HG03025 (cell line): ENCODE measurements around the gene HRH1.
"Not testable (repeated sequence)": the region's sequence is repeated elsewhere in the genome, so short reads cannot be mapped to it uniquely, and the experiment has no call there.

Experiments
- ATAC-seq: cut with Tn5 transposase; IDR thresholded peaks from one replicate; pipeline ENCODE4 v1.9.1; 2021; ENCODE audit warnings: mild to moderate bottlenecking, moderate library complexity; ENCODE audit not compliant: unreplicated experiment, low FRiP score

HRH1 gene

DNA sequence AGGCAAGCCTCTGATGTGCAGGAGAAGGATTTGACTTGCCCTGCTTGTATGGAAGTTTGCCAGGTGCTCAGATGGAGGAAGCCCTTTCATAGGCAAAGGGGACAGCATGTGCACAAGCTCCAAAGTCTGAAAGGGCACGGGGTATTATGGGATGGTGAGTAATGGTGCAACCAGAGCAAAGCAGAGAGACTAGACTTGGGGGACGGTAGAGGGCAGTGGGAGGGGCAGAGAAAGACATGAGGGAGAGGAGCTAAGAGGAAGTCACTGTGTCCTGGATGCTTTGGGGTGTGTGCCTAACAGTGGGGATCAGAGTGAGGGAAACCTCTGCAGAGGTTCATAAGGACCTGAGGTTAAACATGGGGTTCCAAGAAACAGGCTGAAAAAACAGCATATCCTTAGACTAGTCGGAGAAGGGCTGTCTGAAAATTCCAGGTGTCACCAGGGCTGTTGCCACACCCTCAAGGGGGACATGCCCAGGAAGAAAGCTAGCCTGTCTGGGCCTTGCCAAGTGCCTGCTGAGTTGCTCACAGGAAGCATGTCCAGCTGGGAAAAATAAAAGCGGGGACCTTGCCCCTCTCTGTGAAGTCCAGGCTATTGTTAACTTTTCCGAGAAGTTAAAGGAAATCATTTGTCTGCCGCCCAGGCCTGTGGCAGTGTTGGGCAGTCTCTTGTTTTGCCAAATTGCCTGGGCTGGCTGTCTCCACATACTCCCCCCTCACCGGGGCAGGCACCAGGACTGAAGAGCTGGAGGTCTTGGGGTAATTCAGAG is 47.1 kb downstream of the HRH1 start:
- ATAC-seq: no peak

DNA sequence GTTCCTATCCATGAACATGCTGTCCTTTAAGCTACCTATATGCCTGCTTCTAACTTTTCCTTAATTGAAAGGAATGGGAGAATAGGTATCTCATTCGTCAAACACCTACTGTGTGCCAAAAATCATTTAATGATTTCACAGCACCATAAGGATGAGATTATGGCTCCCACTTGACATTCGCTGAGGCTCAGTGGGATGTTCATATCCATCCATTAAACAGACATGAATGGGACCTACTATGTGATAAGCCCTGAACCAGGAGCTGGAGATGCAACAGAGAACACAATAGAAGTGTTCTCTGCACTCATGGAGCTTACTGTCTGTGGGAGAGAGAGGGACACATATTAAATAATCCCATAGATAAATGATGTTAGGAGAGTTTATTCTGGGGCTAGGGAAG is 49.7 kb downstream of the HRH1 start:
- ATAC-seq: no peak

DNA sequence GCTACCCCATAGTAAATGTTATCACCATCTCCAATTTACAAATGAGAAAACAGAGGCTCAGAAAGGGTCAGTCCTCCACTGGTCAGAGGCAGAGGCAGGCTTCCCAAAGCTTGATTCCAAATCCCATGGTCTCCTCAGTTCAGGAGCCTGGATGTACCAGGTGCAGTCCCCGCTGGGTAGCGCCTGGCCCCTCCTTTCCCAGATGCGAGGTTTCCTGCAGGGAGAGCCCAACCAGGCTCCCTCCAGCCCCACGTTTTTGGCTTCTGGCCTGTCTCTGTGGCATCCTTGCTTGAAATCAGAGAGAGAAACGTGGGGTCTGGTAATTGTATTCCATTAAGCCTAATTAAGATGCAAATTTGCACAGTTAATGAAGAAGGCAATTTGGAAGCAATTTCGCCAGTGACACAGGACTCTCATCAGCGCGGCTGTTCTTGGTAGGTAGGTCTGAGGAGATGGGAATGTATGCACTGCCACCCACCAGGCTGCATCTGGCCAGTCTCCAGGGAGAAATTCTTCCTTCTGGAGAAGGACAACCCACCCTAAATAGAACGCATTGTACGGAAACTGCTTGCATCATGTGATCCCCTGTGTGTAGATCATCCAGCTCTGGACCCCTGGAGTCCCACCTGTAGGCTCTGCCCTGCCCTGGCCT is 50.5 kb downstream of the HRH1 start:
- ATAC-seq: no peak

DNA sequence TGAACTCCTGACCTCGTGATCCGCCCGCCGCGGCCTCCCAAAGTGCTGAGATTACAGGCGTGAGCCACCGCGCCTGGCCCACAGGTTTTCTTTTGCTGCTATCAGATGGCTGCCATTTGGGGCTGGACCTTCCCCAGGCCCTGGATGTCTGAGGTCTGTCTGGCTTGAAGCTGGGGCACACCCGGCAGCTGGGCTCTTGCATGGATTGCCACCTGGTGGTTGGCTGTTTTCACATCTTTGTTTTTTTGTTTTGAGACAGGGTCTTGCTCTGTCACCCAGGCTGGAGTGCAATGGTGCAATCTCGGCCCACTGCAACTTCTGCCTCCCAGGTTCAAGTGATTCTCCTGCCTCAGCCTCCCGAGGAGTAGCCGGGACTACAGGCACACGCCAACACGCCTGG is 51.6 kb downstream of the HRH1 start:
- ATAC-seq: not testable (repeated sequence)

DNA sequence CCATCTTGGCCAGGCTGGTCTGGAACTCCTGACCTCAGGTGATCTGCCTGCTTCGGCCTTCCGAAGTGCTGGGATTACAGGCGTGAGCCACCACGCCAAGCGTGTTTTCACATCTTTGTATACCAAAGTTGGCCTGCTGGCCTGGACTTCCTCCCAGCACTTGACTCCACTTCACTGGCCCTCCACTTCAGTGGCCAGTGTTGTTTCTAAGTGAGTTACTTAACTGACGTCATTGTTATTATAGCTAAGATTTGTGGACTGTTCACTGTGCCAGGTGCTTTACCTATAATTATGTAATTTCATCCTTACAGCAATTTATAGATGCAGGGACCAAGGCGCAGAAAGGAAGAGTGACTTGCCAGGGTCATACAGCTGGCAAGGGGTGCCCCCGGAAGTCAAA is 52.0 kb downstream of the HRH1 start:
- ATAC-seq: no peak

DNA sequence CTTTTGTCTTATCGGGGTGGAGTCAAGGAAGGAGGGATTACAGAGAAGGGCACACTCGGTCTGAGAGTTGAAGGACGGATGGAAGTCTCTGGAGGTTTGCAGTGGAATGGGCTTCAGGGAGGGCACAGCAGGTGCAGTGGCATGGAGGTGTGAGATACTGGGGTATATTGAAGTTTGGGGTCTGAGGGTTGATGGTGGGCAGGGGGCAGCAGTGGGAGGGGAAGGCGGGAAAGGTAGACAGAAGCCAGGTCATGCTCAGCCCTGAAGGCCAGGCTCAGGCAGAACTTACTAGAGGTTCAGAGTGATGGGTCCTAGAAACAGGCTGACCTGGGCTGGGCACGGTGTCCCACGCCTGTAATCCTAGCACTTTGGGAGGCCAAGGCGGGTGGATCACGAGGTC is 52.7 kb downstream of the HRH1 start:
- ATAC-seq: no peak

DNA sequence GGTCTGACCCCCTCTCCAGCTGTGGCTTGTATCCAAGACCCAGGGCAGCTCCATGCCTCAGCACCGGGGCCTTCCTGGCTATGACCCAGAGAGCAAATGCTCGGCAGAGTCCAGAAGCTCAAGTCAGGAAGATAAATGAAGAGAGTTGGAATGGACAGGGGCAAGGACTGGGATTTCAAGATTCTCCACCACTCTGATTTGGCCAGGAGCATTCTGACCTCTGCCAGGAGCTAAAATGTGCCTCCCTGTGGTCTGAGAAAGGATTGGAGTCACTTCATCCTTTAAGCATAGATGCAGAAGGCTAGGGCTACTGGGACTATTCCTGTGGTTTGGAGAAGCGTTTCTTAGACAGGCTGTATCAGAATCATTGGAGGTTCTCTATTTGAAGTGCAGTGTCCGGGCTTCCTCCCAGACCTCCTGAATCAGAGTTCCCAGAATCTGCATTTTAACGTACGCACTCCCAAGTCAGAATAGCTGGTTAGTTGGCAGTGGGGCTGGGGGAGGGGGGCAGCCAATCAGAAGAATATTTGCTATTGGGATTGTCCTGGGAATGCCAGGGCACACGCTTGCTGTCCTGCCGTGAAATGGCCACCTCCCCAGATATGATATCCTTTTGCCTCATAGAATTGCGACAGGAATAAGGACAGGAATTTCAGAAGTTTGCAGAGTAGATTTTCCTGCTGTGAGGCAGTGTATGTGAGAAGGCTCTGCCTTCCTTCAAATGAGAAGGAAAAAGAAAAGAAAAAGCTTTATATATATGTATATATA is 57.4 kb downstream of the HRH1 start:
- no peak for ATAC-seq

DNA sequence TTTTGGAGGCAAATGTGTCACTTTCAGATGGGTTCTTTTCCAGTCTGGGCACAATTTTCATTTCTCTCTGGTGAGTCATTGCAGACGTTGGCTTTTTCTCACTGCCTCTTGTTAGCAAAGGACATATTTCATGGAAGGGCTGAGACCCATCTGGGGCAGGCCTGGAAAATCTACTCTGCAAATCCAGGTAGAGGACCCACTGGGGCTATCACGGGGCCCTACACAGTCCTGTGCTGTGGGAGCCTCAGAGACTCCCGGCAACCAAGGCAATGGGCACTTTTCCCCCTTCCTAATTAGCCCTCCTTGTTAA is 58.0 kb downstream of the HRH1 start:
- no peak for ATAC-seq

DNA sequence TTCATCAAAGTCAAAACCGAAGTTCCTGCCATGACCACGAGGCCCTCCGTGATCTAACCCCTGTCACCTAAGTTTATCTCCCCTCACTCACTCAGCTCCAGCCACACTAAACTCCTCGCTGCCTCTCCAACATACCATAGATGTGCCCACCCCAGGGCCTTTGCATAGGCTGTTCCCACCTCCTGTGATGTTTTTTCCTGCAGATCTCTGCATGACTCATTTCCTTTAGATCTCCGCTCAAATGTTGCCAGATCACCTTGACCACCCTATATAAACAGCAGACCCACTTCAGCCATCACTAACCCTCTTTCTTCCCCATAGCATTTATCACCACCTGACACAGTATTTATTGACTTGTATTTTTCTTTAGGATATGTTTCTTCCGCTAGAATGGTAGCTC is 58.5 kb downstream of the HRH1 start:
- no peak for ATAC-seq

DNA sequence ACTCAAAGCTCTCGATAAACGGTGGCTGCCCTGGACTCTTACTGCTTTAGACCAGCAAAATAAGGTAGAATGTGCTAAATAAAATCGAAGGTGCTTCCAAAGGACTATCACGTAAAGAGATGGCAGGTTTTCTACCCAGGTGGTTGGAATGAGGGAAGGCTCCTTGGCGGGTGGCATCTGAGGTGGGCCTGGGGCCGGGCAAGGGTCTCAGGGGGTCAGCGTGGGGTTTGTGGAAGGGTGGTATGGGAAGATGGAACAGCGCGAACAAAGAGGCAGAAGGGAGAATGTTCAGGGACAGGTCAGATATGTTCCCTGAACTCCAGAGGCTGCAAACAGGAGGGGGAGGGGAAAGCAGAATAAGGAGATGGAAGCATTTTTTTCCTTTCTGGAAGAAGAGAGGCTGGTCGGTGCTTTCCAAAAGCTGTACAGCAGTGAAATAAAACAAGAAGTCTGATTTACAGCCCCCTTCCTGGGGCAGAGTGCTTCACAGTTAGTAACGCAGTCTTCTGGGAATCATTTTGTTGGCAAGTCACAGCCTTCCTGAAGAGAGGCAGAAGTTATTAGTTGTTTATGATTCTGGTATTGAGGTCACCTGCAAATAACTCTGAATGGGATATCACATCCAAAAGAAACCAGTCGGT is 59.6 kb downstream of the HRH1 start:
- ATAC-seq: no peak

DNA sequence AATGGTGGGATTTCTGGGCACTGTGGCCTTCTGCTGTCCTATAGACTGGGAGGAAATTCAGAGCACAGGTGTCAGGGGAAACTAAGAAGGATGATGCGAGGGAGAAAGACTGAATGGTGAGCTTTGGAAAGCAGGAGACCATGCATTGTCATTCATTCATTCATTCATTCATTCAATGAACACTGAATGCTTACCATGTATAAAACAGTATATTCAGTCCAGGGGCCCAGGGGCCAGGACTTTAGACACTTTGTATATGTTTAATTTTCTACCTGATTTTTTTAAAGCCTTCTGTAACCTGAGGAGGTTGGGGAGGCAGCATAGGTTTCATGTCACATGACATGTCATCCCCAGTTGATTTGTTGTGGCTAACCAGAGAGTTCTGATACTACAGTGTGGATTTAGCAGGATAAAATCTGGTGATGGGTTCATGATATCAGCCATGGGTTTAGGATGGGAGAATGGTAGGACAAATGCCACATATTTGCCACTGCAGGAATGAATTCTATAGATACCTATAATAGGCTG is 60.2 kb downstream of the HRH1 start:
- no peak for ATAC-seq

DNA sequence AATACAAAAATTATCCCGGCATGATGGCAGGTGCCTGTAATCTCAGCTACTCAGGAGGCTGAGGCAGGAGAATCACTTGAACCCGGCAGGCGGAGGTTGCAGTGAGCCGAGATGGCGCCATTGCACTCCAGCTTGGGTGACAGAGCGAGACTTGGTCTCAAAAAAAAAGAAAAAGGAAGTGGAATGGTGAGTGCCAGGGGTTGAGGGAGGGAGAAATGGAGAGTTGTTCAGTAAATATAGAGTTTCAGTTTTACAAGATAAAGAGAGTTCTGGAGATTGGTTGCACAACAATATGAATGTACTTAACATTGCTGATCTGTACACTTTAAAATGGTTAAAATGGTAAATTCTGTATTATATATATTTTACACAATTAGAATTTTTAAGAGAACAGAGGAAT is 63.1 kb downstream of the HRH1 start:
- not testable (repeated sequence) for ATAC-seq

DNA sequence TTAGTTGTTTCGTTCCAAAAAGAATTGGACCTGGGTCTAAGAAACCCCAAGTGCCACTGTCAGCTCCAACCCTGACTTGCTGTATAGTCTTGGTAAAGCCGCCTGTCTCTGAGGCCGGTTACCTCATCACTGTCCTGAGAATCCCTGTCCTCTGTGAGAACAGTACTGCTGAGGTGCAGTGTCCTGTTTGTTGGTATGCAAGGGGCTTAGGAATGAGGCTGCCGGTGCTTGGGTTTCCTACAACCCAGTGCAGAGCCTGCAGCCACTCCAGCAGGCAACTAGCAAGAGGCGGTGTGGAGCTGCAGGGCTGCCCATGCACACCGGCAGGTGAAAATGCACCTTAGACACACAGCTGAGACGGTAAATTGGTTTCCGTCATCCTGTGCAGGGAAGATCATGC is 65.9 kb downstream of the HRH1 start:
- no peak for ATAC-seq

DNA sequence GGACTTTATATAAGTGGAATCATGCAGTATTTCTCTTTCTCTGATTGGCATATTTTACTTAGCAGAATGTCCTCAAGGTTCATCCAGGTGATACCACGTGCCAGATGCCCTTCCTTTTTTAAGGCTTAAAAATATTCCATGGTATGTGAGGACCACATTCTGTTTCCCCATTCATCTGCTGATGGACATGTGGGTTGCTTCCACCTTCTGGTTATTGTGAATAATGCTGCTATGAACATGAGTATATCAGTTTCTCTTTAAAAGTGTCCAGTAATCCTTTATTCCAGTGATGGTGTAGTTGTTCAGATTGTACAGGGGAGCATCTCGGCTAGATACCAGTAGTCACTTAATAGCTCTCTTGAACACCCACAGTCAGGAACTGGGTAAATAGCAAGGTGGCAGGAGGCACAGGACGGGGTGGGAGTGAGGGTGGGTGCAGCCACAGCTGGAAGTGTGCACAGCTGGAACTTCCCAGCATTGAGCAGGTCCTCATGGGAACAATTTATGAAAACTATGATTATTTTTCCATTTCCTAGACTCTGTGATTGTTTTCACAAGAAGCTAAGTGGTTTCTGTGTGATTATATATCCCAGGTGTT is 67.6 kb downstream of the HRH1 start:
- no peak for ATAC-seq

DNA sequence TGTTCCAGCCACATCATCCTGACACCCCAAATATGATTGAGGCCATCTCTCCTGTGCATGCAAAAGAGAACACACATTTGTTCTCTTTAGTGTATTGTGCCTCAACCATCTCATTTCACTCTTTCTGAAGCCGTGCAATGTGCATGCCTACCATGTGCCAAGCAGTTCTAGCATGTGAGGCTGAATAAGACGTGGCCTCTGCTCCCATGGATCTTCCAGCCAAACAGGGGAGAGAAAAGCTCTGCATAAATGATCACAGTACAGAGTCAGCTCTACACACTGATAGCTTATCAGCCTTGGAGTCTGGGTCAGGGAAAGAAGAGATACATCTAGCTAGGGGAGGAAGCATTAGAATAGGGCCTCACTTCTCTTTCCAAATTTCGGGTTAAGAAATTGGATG is 69.7 kb downstream of the HRH1 start:
- ATAC-seq: no peak

DNA sequence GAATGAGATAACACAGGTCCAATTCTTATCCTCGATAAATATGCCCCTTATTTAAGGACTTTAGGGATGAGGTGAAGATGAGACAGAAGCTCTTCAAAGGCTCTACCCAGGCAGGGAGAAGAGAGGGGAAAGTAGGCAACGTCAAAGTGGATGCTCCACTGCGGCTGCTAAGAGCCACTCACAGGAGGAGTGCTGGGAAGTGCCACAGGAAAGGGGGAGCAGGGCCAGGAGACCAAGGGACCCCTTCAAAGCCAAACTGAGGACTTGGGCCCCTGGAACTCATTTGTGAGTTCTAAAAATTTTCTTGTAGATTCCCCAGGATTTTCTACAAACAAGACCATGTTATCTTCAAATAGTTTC is 70.6 kb downstream of the HRH1 start:
- no peak for ATAC-seq

DNA sequence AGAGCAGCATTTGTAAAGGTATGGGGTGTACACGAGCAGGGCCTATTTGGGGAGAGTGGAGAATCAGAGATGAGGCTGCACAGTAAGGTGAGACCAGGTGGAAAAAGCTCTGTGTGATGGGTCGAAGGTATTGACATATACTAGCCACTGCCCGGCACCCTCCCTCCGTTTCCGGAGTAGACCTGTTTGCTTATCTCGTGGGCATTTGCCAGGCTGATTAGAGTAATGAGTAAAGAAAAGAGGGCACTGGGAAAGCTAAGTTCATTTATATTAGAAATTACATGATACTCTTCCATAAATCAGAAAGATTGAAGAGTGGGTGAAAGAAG is 71.7 kb downstream of the HRH1 start:
- ATAC-seq: no peak

DNA sequence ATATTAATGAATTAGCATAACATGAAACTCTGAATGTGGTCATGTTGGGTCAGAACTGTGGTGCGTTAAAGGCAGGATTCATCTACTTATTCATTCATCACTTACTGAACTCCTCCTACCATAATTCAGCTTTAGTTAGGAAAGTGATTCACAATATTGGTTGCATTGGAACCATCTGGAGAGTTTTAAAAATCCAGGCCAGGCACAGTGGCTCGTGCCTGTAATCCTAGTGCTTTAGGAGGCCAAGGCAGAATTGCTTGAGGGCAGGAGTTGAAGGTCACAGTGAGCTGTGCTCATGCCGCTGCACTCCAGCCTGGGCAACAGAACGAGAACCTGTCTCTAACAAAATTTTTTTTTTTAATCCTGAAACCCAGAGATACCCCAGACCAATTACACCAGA is 73.7 kb downstream of the HRH1 start:
- ATAC-seq: no peak

DNA sequence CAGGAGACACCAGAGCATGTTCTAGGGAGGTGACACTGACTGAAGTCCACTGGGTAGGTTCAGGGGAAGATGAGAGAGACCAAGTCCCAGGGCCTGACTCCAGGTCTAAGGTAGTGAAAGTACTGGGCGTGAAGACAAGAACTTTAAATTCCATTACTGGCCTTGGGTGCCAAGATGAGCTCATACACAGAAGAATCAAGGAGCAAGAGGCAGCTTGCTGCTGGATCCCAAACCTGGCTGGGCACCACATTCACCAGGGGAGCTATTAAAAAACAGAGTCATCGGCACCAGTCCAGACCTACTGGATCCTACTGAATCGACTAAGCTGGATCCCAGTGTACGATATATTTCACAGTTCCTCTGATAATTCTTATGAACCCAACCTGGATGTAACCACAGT is 75.8 kb downstream of the HRH1 start:
- no peak for ATAC-seq

DNA sequence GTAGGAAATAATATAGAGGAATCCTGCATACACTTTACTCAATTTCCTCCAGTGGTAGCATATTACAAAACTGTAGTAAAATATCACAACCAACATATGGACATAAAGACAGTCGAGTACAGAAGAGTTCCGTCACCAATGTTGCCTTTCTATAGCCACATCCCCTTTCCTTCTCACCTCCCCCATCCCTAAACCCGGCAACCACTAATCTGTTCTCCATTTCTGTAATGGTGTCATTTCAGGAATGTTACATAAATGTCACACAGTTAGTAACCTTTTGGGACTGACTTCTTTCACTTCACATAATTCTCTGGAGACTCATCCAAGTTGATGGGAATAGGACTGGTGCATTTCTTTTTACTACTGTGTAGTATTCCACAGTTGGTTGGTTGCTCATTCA is 76.5 kb downstream of the HRH1 start:
- ATAC-seq: no peak

DNA sequence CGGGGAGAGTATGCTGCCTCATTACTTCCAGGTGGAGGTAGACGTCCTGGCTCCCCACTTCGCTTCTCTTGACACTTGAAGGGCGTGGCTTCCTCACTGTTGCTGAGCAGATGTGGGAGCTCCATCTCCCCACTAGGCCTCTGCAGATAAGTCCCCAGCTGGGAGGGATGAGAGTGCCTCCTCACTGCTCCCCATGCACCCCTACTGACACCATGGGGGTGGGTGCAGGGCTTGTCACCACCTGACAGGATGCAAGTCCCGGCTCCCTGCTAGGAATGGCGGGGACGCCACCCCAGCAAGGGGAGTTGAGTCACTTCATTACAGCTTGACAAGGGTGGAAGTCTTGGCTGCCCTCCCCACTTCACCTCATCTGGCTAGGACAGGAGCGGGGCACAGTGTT is 81.1 kb downstream of the HRH1 start:
- no peak for ATAC-seq
